HCT116 (cell line): Measurements from ENCODE around the gene GMPPA. TPM values are rescaled to one million over a fixed set of nuclear protein-coding genes. Genes with fewer than 3 reads are reported as not detected.

Experiments used
- ATAC-seq: fragments of 200-7000 bp; cut with Tn5 transposase; 2 replicates; pipeline ENCODE4 v1.9.1; 2020; ENCODE audit warnings: mild to moderate bottlenecking, moderate library complexity
- BruUV-seq: library from RNA; stranded (reverse); fragments of 400-500 nt; replicated peaks from 2 replicates; lab custom pipeline; 2021; lab: Mats Ljungman, UMichigan
- CTCF ChIA-PET: fragments of 300-600 bp; sonication (Branson Sonifier 250); formaldehyde crosslinking; loops from one replicate; lab custom pipeline; 2021; ENCODE audit warnings: antibody characterized with exemption; lab: Charles Lee
- POLR2A ChIA-PET: fragments of 300-600, 350-600 bp; sonication (Branson Sonifier 250); formaldehyde crosslinking; loops from one replicate; lab custom pipeline; 2021; ENCODE audit warnings: antibody characterized with exemption; lab: Charles Lee
- RAD21 ChIA-PET, 2 experiments: fragments of 300-600 bp; sonication (Branson Sonifier 250); formaldehyde crosslinking; loops; one replicate each; lab custom pipeline; 2023; ENCODE audit warnings: low total read pairs in 2 of 2; ENCODE audit not compliant: uncharacterized antibody in 2 of 2, unreplicated experiment in 2 of 2, low non-redundant PET in 1 of 2; lab: Charles Lee
- DNase-seq: peaks from one replicate; pipeline ENCODE4 v3.0.0-alpha.2; 2010; ENCODE audit warnings: low read depth, low spot score
- H2AFZ ChIP-seq: fragments of 200-600 bp; shearing (Covaris generic), sonication (generic); 2 replicates; pipeline ENCODE4 v1.6.1; 2017; ENCODE audit warnings: low read depth, mixed run types, mixed read lengths, antibody characterized with exemption, low read length; ENCODE audit not compliant: poor library complexity, severe bottlenecking
- H3K27ac ChIP-seq: 2 replicates; pipeline ENCODE4 v1.5.1; 2012; ENCODE audit warnings: low read depth, low read length
- H3K27me3 ChIP-seq: fragments of 200-600 bp; sonication (generic); 2 replicates; pipeline ENCODE4 v1.6.1; 2016; ENCODE audit warnings: mixed run types, low read length, mixed read lengths; ENCODE audit not compliant: insufficient read depth
- H3K36me3 ChIP-seq, 2 experiments: fragments of 200-500 bp in 1 of 2; fragments of 200-600 bp in 1 of 2; sonication (Bioruptor generic) in 1 of 2; sonication (generic) in 1 of 2; 2 replicates each; pipeline versions ENCODE4 v1.5.1 to v1.6.1; 2014 to 2016; ENCODE audit warnings: low read length in 2 of 2, inconsistent platforms in 1 of 2, mixed read lengths in 1 of 2, mixed run types in 1 of 2; ENCODE audit not compliant: insufficient read depth in 2 of 2, control insufficient read depth in 1 of 2
- H3K4me1 ChIP-seq, 2 experiments: fragments of 200-600 bp in 1 of 2; sonication (generic) in 1 of 2; 2 replicates each; pipeline versions ENCODE4 v1.5.1 to v1.6.1; 2012 to 2017; ENCODE audit warnings: low read length in 2 of 2, inconsistent platforms in 1 of 2, mild to moderate bottlenecking in 1 of 2, mixed read lengths in 1 of 2, mixed run types in 1 of 2, moderate library complexity in 1 of 2; ENCODE audit not compliant: insufficient read depth in 2 of 2, control insufficient read depth in 1 of 2
- H3K4me2 ChIP-seq: fragments of 200-600 bp; sonication (generic); 2 replicates; pipeline ENCODE4 v1.6.1; 2017; ENCODE audit warnings: mixed run types, low read length, mixed read lengths
- H3K4me3 ChIP-seq, 2 experiments: fragments of 200-600 bp in 1 of 2; sonication (generic) in 1 of 2; replicated peaks in 1 of 2; 2 replicates each; pipeline ENCODE4 v1.5.1; 2011 to 2016; ENCODE audit warnings: low read length in 2 of 2, control low read depth in 1 of 2, low read depth in 1 of 2, mild to moderate bottlenecking in 1 of 2, mixed read lengths in 1 of 2, mixed run types in 1 of 2
- H3K79me2 ChIP-seq: fragments of 200-600 bp; sonication (generic); 2 replicates; pipeline ENCODE4 v1.6.1; 2017; ENCODE audit warnings: mild to moderate bottlenecking, mixed run types, low read length, moderate library complexity, mixed read lengths; ENCODE audit not compliant: insufficient read depth
- H3K9ac ChIP-seq: fragments of 200-600 bp; sonication (generic); 2 replicates; pipeline ENCODE4 v1.6.1; 2016; ENCODE audit warnings: low read length, mixed read lengths
- H3K9me2 ChIP-seq: fragments of 200-600 bp; sonication (generic), shearing (Covaris generic); 2 replicates; pipeline ENCODE4 v1.6.1; 2017; ENCODE audit warnings: mixed run types, mild to moderate bottlenecking, moderate library complexity; ENCODE audit not compliant: insufficient read depth
- H3K9me3 ChIP-seq, 2 experiments: fragments of 200-500 bp in 1 of 2; fragments of 200-600 bp in 1 of 2; sonication (Bioruptor generic) in 1 of 2; sonication (generic) in 1 of 2; 2 replicates each; pipeline ENCODE4 v1.6.1; 2014 to 2017; ENCODE audit warnings: low read length in 2 of 2, mixed read lengths in 2 of 2, inconsistent platforms in 1 of 2, low read depth in 1 of 2, mild to moderate bottlenecking in 1 of 2, mixed run types in 1 of 2, moderate library complexity in 1 of 2; ENCODE audit not compliant: control insufficient read depth in 1 of 2, insufficient read depth in 1 of 2
- H4K20me1 ChIP-seq: fragments of 200-600 bp; sonication (generic), shearing (Covaris generic); 2 replicates; pipeline ENCODE4 v1.6.1; 2017; ENCODE audit warnings: mixed run types, mild to moderate bottlenecking, moderate library complexity; ENCODE audit not compliant: insufficient read depth
- CEBPB ChIP-seq: IDR thresholded peaks from 2 replicates; pipeline ENCODE4 v1.6.1; 2012; ENCODE audit warnings: low read depth
- EZH2phosphoT487 ChIP-seq: fragments of 200-600 bp; IDR thresholded peaks from 2 replicates; pipeline ENCODE4 v1.6.1; 2018; ENCODE audit warnings: antibody characterized with exemption, borderline replicate concordance
- SP1 ChIP-seq: IDR thresholded peaks from 2 replicates; pipeline ENCODE4 v1.6.1; 2012; ENCODE audit warnings: low read depth
- intact Hi-C: fragments of 100-400 bp; cut with micrococcal nuclease; formaldehyde crosslinking; loops from 2 replicates; pipeline ENCODE4 v1.10.0; 2022
- total RNA-seq: library from RNA; stranded (reverse); gene quantifications from one replicate; pipeline ENCODE4 v1.2.1, GENCODE V29; 2021; ENCODE audit not compliant: unreplicated experiment
- TF ChIP-seq, protein P1 (sequence below): IDR thresholded peaks from 2 replicates; pipeline ENCODE4 v1.6.1; 2012
- TF ChIP-seq, protein P2 (sequence below): IDR thresholded peaks from 2 replicates; pipeline ENCODE4 v1.6.1; 2011; ENCODE audit warnings: mild to moderate bottlenecking, low read length, moderate library complexity; ENCODE audit not compliant: insufficient replicate concordance; ENCODE audit errors: extremely low read depth
- TF ChIP-seq, protein P3 (sequence below): IDR thresholded peaks from 2 replicates; pipeline ENCODE4 v1.6.1; 2012; ENCODE audit warnings: low read depth
- TF ChIP-seq, protein P4 (sequence below), 3 experiments: fragments of 200-600 bp in 1 of 3; sonication (generic) in 1 of 3; IDR thresholded peaks in 2 of 3; conservative IDR thresholded peaks in 1 of 3; 2 replicates each; pipeline ENCODE4 v1.5.1; 2012 to 2017; ENCODE audit warnings: low read depth in 2 of 3, low read length in 2 of 3, antibody characterized with exemption in 1 of 3, borderline replicate concordance in 1 of 3, control low read depth in 1 of 3, mild to moderate bottlenecking in 1 of 3, mixed read lengths in 1 of 3, mixed run types in 1 of 3, moderate library complexity in 1 of 3; ENCODE audit not compliant: insufficient read depth in 1 of 3

The GMPPA gene
- total RNA-seq, 1 experiment from 2014 or later = 71.8 TPM

DNA sequence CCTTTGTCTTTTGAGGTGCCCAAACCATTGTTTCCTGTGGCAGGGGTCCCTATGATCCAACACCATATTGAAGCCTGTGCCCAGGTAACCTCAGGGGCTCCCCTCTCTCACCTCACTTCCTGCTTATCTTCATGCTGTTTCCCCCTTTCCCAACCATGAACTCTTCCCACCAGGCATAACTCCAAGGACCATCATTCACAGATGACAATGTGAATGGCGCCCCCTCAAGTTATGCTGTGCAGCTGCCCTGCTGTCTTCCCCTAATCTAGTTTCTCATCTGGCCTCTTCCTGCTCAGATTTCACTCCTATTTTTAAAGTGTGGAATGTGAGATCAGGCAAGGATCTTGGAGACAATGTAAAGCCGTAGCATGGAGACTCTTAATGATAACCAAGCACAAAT is 1.4 kb downstream of the GMPPA start:
- no TSS peak for BruUV-seq

DNA sequence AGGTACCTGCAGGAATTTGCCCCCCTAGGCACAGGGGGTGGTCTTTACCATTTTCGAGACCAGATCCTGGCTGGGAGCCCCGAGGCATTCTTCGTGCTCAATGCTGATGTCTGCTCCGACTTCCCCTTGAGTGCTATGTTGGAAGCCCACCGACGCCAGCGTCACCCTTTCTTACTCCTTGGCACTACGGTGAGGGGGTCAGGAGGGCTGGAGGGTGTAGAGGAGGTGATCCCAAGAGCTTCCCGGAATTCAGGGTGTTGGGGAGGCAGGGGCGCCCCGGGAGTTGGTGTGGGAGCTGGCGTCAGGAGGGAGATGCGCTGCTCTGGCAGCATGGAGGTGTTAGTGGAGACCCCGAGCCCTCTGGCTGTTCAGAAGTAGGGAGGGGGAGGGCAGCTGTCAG is 3.2 kb downstream of the GMPPA start:
- ATAC-seq (no peak), DNase-seq (no peak)
- Histone ChIP-seq H2AFZ (no peak overlapping the region), H3K9ac (no peak overlapping the region), H3K27me3 (no peaks in the 10 kb centered on the region), H3K4me2 (no peak overlapping the region), H3K27ac (no peak overlapping the region), H3K9me3 (no peaks in the 10 kb centered on the region), H3K9me2 (no peaks in the 10 kb centered on the region), H3K4me1 (peaks cover 16 to 43% of the 10 kb centered on the region in 2 experiments; a peak in 3 of 4 replicates), H3K4me3 (no peak overlapping the region), H3K79me2 (peaks cover 14% of the 10 kb centered on the region), H3K36me3 (peaks cover 6% of the 10 kb centered on the region in 2 experiments; a peak in 1 of 4 replicates), H4K20me1 (no peaks in the 10 kb centered on the region)
- intact Hi-C loops = no loop called here
- BruUV-seq = no TSS peak
- ChIA-PET POLR2A (no interaction called here), CTCF (interaction anchor here (1.0 kb wide), 1 partner anchor 8 kb away, joined by 3 read pairs; no protein-coding TSS in a partner anchor), RAD21 (no interaction called here)
- TF ChIP-seq, protein P1, sequence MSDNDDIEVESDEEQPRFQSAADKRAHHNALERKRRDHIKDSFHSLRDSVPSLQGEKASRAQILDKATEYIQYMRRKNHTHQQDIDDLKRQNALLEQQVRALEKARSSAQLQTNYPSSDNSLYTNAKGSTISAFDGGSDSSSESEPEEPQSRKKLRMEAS = no peak
- TF ChIP-seq, protein P2, sequence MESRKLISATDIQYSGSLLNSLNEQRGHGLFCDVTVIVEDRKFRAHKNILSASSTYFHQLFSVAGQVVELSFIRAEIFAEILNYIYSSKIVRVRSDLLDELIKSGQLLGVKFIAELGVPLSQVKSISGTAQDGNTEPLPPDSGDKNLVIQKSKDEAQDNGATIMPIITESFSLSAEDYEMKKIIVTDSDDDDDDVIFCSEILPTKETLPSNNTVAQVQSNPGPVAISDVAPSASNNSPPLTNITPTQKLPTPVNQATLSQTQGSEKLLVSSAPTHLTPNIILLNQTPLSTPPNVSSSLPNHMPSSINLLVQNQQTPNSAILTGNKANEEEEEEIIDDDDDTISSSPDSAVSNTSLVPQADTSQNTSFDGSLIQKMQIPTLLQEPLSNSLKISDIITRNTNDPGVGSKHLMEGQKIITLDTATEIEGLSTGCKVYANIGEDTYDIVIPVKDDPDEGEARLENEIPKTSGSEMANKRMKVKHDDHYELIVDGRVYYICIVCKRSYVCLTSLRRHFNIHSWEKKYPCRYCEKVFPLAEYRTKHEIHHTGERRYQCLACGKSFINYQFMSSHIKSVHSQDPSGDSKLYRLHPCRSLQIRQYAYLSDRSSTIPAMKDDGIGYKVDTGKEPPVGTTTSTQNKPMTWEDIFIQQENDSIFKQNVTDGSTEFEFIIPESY = no peak
- no peak for TF ChIP-seq EZH2phosphoT487
- TF ChIP-seq, protein P3, sequence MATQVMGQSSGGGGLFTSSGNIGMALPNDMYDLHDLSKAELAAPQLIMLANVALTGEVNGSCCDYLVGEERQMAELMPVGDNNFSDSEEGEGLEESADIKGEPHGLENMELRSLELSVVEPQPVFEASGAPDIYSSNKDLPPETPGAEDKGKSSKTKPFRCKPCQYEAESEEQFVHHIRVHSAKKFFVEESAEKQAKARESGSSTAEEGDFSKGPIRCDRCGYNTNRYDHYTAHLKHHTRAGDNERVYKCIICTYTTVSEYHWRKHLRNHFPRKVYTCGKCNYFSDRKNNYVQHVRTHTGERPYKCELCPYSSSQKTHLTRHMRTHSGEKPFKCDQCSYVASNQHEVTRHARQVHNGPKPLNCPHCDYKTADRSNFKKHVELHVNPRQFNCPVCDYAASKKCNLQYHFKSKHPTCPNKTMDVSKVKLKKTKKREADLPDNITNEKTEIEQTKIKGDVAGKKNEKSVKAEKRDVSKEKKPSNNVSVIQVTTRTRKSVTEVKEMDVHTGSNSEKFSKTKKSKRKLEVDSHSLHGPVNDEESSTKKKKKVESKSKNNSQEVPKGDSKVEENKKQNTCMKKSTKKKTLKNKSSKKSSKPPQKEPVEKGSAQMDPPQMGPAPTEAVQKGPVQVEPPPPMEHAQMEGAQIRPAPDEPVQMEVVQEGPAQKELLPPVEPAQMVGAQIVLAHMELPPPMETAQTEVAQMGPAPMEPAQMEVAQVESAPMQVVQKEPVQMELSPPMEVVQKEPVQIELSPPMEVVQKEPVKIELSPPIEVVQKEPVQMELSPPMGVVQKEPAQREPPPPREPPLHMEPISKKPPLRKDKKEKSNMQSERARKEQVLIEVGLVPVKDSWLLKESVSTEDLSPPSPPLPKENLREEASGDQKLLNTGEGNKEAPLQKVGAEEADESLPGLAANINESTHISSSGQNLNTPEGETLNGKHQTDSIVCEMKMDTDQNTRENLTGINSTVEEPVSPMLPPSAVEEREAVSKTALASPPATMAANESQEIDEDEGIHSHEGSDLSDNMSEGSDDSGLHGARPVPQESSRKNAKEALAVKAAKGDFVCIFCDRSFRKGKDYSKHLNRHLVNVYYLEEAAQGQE = no peak
- TF ChIP-seq SP1 = no peak

More for the DNA sequence above, 1.4 kb downstream of the GMPPA start:
- ATAC-seq = no peak
- Histone ChIP-seq H3K36me3 (peaks cover 6% of the 10 kb centered on the region in 2 experiments; a peak in 1 of 4 replicates), H3K9ac (0 out of 2 replicates have a peak overlapping the region, but pooled peaks have one; percentile 80), H3K4me2 (peak overlapping the region; percentile 99), H4K20me1 (no peaks in the 10 kb centered on the region), H3K4me3 (peak overlapping the region; percentile 75 to 91), H3K79me2 (peaks cover 14% of the 10 kb centered on the region), H3K27ac (no peak overlapping the region), H3K27me3 (no peaks in the 10 kb centered on the region), H3K4me1 (peaks cover 22 to 52% of the 10 kb centered on the region in 2 experiments), H2AFZ (no peak overlapping the region), H3K9me2 (no peaks in the 10 kb centered on the region), H3K9me3 (no peaks in the 10 kb centered on the region)
- ChIA-PET POLR2A (interaction anchor here (1.2 kb wide), 1 partner anchor 10 kb away, joined by 3 read pairs; no protein-coding TSS in a partner anchor), RAD21 (interaction anchor here in 1 of 2 experiments (0.7 kb wide), 1 partner anchor 20 kb away, joined by 3 read pairs; no protein-coding TSS in a partner anchor), CTCF (interaction anchor here (0.7 to 5.2 kb wide), 6 partner anchors 8 to 45 kb away, joined by 3 to 56 read pairs (median 19); no protein-coding TSS in a partner anchor)
- DNase-seq = no peak
- no peak for TF ChIP-seq CEBPB
- TF ChIP-seq, protein P1 = no peak
- TF ChIP-seq, protein P4, sequence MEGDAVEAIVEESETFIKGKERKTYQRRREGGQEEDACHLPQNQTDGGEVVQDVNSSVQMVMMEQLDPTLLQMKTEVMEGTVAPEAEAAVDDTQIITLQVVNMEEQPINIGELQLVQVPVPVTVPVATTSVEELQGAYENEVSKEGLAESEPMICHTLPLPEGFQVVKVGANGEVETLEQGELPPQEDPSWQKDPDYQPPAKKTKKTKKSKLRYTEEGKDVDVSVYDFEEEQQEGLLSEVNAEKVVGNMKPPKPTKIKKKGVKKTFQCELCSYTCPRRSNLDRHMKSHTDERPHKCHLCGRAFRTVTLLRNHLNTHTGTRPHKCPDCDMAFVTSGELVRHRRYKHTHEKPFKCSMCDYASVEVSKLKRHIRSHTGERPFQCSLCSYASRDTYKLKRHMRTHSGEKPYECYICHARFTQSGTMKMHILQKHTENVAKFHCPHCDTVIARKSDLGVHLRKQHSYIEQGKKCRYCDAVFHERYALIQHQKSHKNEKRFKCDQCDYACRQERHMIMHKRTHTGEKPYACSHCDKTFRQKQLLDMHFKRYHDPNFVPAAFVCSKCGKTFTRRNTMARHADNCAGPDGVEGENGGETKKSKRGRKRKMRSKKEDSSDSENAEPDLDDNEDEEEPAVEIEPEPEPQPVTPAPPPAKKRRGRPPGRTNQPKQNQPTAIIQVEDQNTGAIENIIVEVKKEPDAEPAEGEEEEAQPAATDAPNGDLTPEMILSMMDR (IDR thresholded peaks at IDR 0.05 in 2 of 3, conservative IDR thresholded peaks at IDR 0.05 in 1 of 3; ENCODE audit: borderline replicate concordance in 1 of 3, insufficient read depth in 1 of 3, low read depth in 2 of 3, low read length in 2 of 3) = peak in 2 of 3 experiments; percentile 60 to 64; a peak in 4 of 6 replicates
- intact Hi-C loops = no loop called here
